ENCODE measurements around the gene FBXO21. TPM values are rescaled to one million over a fixed set of nuclear protein-coding genes. Genes with fewer than 3 reads are reported as not detected.
"Not testable (repeated sequence)": the region's sequence is repeated elsewhere in the genome, so short reads cannot be mapped to it uniquely, and the experiment has no call there.

The FBXO21 gene, protein sequence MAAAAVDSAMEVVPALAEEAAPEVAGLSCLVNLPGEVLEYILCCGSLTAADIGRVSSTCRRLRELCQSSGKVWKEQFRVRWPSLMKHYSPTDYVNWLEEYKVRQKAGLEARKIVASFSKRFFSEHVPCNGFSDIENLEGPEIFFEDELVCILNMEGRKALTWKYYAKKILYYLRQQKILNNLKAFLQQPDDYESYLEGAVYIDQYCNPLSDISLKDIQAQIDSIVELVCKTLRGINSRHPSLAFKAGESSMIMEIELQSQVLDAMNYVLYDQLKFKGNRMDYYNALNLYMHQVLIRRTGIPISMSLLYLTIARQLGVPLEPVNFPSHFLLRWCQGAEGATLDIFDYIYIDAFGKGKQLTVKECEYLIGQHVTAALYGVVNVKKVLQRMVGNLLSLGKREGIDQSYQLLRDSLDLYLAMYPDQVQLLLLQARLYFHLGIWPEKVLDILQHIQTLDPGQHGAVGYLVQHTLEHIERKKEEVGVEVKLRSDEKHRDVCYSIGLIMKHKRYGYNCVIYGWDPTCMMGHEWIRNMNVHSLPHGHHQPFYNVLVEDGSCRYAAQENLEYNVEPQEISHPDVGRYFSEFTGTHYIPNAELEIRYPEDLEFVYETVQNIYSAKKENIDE
- total RNA-seq: 10 to 100 TPM; 22.8 to 28.2 TPM

DNA sequence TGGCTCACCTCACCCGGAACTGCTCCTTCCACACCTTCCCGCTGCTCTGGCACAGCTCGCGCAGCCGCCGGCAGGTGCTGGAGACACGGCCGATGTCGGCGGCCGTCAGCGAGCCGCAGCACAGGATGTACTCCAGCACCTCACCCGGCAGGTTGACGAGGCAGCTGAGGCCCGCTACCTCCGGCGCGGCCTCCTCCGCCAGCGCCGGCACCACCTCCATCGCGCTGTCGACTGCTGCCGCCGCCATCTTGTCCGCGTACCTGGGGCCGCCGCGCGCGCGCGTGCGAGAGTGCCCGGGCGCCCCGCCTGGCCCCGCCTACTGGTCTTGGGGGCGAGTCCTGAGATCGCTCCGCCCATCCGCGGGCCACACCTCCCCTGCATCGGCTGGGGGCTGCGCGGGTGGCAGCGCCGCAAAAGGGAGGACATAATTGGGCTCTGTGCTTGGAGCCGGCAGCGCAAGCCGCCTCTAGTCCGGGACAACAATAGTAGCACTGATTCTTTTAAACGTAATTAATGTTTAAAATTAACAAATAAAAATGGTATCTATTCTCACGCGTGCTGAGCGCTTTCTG lies at the start of gene FBXO21:
Gene FBXO21 (minus strand): TSS at position 261 of the 572 bp plus-strand sequence. CDS start 14 bp downstream, at position 247.
- ChIA-PET CTCF (no interaction called here), POLR2A (interaction anchor here (0.7 kb wide), 1 partner anchor 19 kb away, joined by 3 read pairs; no protein-coding TSS in a partner anchor)

DNA sequence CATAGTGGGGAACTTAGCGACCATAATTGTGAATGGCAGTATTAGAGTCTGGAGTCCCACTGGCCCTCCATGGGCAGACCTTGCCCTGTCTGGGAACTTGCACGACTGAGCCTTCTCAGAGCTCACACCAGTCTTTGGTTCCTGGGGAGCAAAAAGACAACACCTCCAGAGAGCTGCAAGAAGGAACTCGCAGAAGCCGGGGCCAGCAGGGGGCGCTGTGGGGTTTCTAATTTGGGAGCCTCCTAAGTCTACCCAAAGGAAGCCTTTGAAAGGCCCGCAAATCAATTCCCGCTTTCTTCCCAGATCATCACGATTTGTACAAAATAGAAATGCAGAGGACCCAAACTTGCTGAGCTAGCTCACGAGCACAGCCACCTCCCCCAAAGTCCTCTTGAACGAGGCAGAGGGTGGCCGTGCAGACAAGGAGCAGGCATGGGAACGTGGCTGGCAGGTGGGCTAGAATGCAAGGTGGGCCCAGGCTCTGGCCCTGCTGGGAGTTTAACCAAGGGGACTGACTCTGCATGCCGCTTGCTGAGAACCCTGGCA lies 46.3 kb upstream of the FBXO21 start:
- ATAC-seq: peak; percentile 66
- H3K4me3 Mint-ChIP-seq: no peak overlapping the region
- peaks cover 14% of the 10 kb centered on the region for H3K27me3 Mint-ChIP-seq
- H3K4me1 Mint-ChIP-seq: no peaks in the 10 kb centered on the region
- ChIA-PET POLR2A (no interaction called here), CTCF (interaction anchor here (0.6 to 3.9 kb wide), 16 partner anchors 8 to 1628 kb away, joined by 3 to 31 read pairs (median 4); no protein-coding TSS in a partner anchor)
- H3K9me3 Mint-ChIP-seq (ENCODE audit: low read depth): no peaks in the 10 kb centered on the region
- peak; percentile 93 for DNase-seq
- no peaks in the 10 kb centered on the region for H3K36me3 Mint-ChIP-seq (ENCODE audit: low read depth)
- intact Hi-C loops (cut with DNase I, micrococcal nuclease): loop anchor here (1.0 to 5.0 kb wide), 5 partner anchors 121 to 616 kb away; no protein-coding TSS in a partner anchor
- H3K27ac Mint-ChIP-seq: no peak overlapping the region

More for the DNA sequence above, at the start of gene FBXO21:
- Mint-ChIP-seq H3K9me3 (ENCODE audit: low read depth) (peaks cover 2% of the 10 kb centered on the region), H3K4me1 (peaks cover 27% of the 10 kb centered on the region), H3K36me3 (ENCODE audit: low read depth) (peaks cover 25% of the 10 kb centered on the region), H3K4me3 (peak within 1 kb of the TSS; percentile 95), H3K27me3 (no peaks in the 10 kb centered on the region), H3K27ac (peak within 1 kb of the TSS; percentile 90)
- DNase-seq: peak; percentile 96
- ATAC-seq: peak; percentile 97
- intact Hi-C loops (cut with DNase I, micrococcal nuclease): loop anchor here (1.0 to 10.0 kb wide), 9 partner anchors 35 to 1186 kb away; partner anchors contain the start of genes RNFT2 (in 2 of the 2), SPRING1 (in 2 of the 2), PEBP1 (in 1 of the 2) and RFC5 (in 1 of the 2)

DNA sequence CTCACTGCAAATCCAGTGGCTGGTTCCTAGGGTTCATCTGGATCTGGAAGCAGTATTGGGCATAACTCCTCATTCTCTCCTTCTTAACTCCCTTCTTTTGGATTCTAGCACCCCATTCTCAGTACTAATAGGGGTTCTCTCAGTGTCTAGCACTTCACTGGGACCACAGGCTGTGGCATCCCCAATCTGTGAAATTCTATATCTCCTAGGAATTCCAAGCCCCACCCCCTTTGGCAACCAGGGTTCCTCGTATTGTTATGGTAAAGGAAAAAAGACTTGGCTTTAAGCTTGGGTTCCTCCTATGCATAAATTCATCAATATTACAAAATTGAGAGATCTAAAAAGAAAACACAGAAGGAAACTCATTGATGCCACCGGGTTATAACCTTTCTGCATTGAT lies 45.0 kb upstream of the FBXO21 start:
- no peaks in the 10 kb centered on the region for H3K9me3 Mint-ChIP-seq (ENCODE audit: low read depth)
- ChIA-PET CTCF (interaction anchor here (0.6 to 3.9 kb wide), 6 partner anchors 24 to 603 kb away, joined by 3 to 31 read pairs (median 4); no protein-coding TSS in a partner anchor), POLR2A (no interaction called here)
- intact Hi-C loops (cut with DNase I, micrococcal nuclease): loop anchor here (5.0 kb wide), 2 partner anchors 122 to 617 kb away; no protein-coding TSS in a partner anchor
- no peaks in the 10 kb centered on the region for H3K4me1 Mint-ChIP-seq
- no peak overlapping the region for H3K27ac Mint-ChIP-seq
- DNase-seq (no peak), ATAC-seq (no peak)
- no peak overlapping the region for H3K4me3 Mint-ChIP-seq
- peaks cover 13% of the 10 kb centered on the region for H3K27me3 Mint-ChIP-seq
- H3K36me3 Mint-ChIP-seq (ENCODE audit: low read depth): no peaks in the 10 kb centered on the region

DNA sequence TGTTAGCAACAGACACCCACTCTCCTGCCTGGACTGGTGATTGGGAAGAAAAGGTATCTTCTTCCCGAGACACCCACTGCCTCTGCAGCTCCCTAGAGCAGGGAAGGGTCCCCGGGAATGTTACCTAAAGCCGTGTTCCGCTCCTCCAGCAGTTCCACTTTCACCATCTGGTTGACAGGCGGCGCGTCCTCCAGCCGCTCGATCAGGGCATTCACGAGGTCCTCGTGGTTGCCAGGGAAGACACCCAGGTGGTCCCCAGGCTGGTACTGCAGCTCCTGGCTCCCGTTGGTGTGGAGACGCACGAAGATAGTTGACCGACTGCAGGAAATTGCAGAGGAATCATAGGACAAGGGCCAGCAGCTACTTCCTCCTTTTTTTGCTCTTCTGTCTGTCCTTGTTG lies 44.2 kb upstream of the FBXO21 start:
- Mint-ChIP-seq H3K4me1 (no peaks in the 10 kb centered on the region), H3K27ac (no peak overlapping the region), H3K36me3 (ENCODE audit: low read depth) (no peaks in the 10 kb centered on the region), H3K27me3 (peaks cover 13% of the 10 kb centered on the region), H3K4me3 (no peak overlapping the region), H3K9me3 (ENCODE audit: low read depth) (no peaks in the 10 kb centered on the region)
- ChIA-PET CTCF (interaction anchor here (0.7 to 3.9 kb wide), 5 partner anchors 23 to 788 kb away, joined by 3 to 31 read pairs (median 4); no protein-coding TSS in a partner anchor), POLR2A (no interaction called here)
- no peak for DNase-seq
- no peak for ATAC-seq
- intact Hi-C loops (cut with DNase I, micrococcal nuclease): no loop called here

DNA sequence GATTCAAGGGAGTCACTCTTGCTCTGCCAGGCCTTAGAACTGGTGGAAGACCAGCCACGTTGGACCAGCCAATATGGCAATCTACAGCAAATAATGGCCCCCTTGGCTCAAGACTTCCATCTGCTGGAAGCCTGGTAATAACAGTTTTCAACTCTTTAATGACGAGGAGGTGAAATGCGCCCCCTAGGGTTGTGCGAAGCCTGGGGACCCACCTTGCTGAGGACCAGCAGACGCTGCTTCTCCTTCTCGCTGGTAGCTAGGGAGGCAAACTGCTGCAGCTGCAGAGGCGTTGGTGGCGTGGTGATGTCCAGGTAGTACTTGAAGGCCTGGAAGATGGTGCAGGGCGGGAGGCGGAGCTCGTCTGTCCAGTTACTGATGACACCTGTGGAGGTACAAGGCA lies 41.5 kb upstream of the FBXO21 start:
- intact Hi-C loops (cut with DNase I, micrococcal nuclease): no loop called here
- no peaks in the 10 kb centered on the region for H3K36me3 Mint-ChIP-seq (ENCODE audit: low read depth)
- DNase-seq: peak; percentile 17
- peaks cover 18% of the 10 kb centered on the region for H3K27me3 Mint-ChIP-seq
- no peak overlapping the region for H3K27ac Mint-ChIP-seq
- no peaks in the 10 kb centered on the region for H3K4me1 Mint-ChIP-seq
- ATAC-seq: no peak
- ChIA-PET CTCF (interaction anchor here (1.0 to 1.3 kb wide), 2 partner anchors 21 to 606 kb away, joined by 4 read pairs; no protein-coding TSS in a partner anchor), POLR2A (no interaction called here)
- H3K4me3 Mint-ChIP-seq: no peak overlapping the region
- H3K9me3 Mint-ChIP-seq (ENCODE audit: low read depth): no peaks in the 10 kb centered on the region

DNA sequence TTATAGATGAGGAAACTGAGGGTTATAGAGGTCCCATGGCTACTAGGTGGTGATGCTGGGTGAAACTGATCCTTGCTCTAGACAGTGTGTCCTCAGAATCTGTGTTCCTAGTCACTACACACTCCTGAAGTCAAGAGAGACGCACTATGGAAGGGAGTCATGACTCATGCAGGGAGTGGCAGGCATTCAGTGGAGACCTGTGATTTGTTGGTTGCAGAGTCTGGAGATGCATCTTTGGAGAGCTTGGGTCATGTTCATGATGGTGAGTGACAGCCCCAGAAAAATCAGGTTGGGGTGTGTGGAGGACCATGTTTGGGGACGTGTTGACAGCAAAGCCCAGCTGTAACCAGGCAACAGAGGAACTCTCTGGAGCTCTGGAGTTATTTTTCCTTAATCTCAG lies 38.0 kb upstream of the FBXO21 start:
- Mint-ChIP-seq H3K4me3 (no peak overlapping the region), H3K4me1 (no peaks in the 10 kb centered on the region), H3K36me3 (ENCODE audit: low read depth) (no peaks in the 10 kb centered on the region), H3K27ac (no peak overlapping the region), H3K27me3 (peaks cover 9% of the 10 kb centered on the region), H3K9me3 (ENCODE audit: low read depth) (no peaks in the 10 kb centered on the region)
- intact Hi-C loops (cut with DNase I, micrococcal nuclease): no loop called here
- CTCF ChIA-PET: no interaction called here
- ATAC-seq (no peak), DNase-seq (no peak)
- POLR2A ChIA-PET: no interaction called here

DNA sequence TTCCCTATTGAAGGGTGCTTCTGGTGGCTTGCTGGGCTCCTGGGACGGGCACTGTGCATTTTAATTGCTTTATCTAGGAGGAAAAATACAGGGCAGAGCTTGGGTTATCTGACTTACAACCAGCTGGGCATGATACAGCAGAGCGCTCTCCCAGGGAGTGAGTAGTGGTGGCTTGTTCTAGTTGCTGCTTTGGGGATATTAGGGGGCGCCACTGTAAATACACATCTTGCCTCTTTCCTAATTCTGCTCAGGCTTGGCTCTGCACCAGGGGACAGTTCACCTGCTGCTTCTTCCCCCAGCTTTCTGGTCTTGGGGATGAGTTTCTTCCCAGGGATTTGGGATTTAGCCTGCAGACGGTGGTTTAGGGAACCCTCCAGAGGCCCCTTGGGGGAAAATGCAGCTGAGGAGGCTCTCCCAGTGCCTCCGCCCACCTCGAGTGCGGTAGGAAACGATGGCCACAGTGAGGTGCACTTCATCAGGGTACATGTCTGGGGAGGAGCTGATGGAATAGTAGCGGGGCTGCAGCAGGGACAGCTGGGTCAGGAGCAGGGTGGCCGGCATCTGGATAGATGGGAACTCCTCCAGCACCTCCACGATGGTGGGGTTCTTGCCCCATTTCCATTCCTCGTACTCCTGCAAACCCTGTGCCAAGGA lies 36.9 kb upstream of the FBXO21 start:
- CTCF ChIA-PET: interaction anchor here (0.6 to 1.2 kb wide), 4 partner anchors 15 to 623 kb away, joined by 3 to 4 read pairs (median 3); no protein-coding TSS in a partner anchor

DNA sequence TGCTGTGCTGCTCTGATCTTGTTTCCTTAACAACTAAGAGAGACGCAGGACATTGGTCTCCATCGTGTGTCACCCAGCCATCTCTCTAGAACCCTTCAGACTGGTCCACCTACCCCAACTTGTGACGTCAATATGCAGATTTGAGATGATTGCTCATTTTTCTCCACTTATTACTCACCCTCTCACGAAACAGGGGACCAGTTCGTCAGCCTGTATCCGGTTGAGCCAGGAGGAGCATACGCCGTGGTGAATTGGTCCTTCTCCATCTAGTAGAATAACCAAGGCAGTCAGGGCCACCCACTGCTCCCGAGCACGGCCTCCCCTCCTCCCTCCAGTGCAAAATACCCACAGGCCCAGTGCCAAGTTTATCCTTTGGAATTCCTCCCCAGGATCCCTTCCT lies 36.2 kb upstream of the FBXO21 start:
- DNase-seq: no peak
- Mint-ChIP-seq H3K4me3 (no peak overlapping the region), H3K4me1 (no peaks in the 10 kb centered on the region), H3K27me3 (peaks cover 5% of the 10 kb centered on the region), H3K9me3 (ENCODE audit: low read depth) (no peaks in the 10 kb centered on the region), H3K27ac (no peak overlapping the region), H3K36me3 (ENCODE audit: low read depth) (no peaks in the 10 kb centered on the region)
- ChIA-PET CTCF (interaction anchor here (1.1 to 1.2 kb wide), 2 partner anchors 132 to 624 kb away, joined by 3 to 4 read pairs; no protein-coding TSS in a partner anchor), POLR2A (no interaction called here)
- ATAC-seq: no peak
- intact Hi-C loops (cut with DNase I, micrococcal nuclease): no loop called here

More for the DNA sequence above, 36.9 kb upstream of the FBXO21 start:
- H3K4me1 Mint-ChIP-seq: no peaks in the 10 kb centered on the region
- no peak overlapping the region for H3K4me3 Mint-ChIP-seq
- peaks cover 9% of the 10 kb centered on the region for H3K27me3 Mint-ChIP-seq
- no peak for ATAC-seq
- no peak for DNase-seq
- no peaks in the 10 kb centered on the region for H3K36me3 Mint-ChIP-seq (ENCODE audit: low read depth)
- POLR2A ChIA-PET: no interaction called here
- H3K27ac Mint-ChIP-seq: no peak overlapping the region
- intact Hi-C loops (cut with DNase I, micrococcal nuclease): no loop called here
- no peaks in the 10 kb centered on the region for H3K9me3 Mint-ChIP-seq (ENCODE audit: low read depth)

DNA sequence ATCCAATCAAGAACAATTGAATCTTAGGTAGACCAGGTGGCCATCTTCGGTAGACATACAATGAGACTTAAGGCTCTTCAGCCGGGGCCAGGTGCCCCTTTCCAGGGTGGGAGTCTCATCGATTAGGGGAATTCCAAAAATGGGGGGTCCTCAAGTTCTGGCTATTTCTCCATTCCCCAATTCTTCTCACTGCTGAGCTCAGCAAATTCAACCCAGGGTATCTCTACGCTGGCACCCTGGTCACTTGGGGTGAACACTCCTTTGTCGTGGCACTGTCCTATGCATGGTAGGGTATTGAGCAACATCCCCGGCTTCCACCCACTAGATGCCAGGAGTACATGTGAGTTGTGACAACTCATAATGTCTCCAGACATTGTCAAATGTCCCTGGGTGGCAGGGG lies 34.9 kb upstream of the FBXO21 start:
- peaks cover 5% of the 10 kb centered on the region for H3K27me3 Mint-ChIP-seq
- DNase-seq (no peak), ATAC-seq (no peak)
- no peaks in the 10 kb centered on the region for H3K9me3 Mint-ChIP-seq (ENCODE audit: low read depth)
- H3K4me1 Mint-ChIP-seq: no peaks in the 10 kb centered on the region
- H3K36me3 Mint-ChIP-seq (ENCODE audit: low read depth): no peaks in the 10 kb centered on the region
- H3K27ac Mint-ChIP-seq: no peak overlapping the region
- H3K4me3 Mint-ChIP-seq: no peak overlapping the region
- intact Hi-C loops (cut with DNase I, micrococcal nuclease): no loop called here
- POLR2A ChIA-PET: no interaction called here
- CTCF ChIA-PET: no interaction called here

DNA sequence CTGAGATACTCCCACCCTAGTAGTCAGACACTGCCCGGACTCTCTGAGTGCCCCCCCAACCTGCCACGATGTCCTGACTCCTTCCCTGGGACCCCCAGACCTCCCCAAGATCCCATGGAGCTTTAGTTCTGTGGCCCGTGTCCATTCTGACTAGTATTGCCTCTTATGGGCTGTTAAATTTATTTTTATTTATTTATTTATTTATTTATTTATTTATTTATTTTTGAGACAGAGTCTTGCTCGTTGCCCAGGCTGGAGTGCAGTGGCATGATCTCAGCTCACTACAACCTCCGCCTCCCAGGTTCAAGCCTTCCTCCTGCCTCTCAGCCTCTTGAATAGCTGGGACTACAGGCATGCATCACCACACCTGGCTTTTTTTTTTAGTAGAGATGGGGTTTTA lies 30.7 kb upstream of the FBXO21 start:
- DNase-seq; H3K36me3 Mint-ChIP-seq (ENCODE audit: low read depth); H3K27ac Mint-ChIP-seq; intact Hi-C loops (cut with DNase I, micrococcal nuclease); H3K4me3 Mint-ChIP-seq; H3K27me3 Mint-ChIP-seq; H3K4me1 Mint-ChIP-seq; ATAC-seq; H3K9me3 Mint-ChIP-seq (ENCODE audit: low read depth); POLR2A ChIA-PET: not testable (repeated sequence)
- CTCF ChIA-PET: interaction anchor here (1.0 to 1.6 kb wide), 2 partner anchors 10 to 19 kb away, joined by 4 to 6 read pairs; no protein-coding TSS in a partner anchor

DNA sequence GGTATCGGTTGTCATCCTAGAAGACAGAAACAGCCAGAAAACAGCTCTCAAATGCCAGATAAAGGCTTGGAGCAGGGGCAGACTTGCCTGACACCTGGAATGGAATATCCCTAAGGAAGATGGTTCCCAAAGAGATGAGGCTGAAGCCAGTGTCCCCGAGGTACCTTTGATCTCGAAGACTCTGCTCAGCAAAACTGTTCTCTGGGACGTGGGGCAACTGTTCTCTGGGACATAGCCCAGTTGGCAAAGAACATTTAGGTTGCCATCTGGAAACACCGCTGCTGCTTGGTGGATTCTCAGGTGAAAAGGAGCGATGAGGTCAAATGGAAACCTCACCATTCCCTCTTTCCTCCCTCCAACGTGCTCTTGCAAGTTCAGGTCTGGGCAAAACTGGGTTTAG lies 27.9 kb upstream of the FBXO21 start:
- Mint-ChIP-seq H3K27me3 (peaks cover 2% of the 10 kb centered on the region), H3K4me1 (no peaks in the 10 kb centered on the region), H3K36me3 (ENCODE audit: low read depth) (no peaks in the 10 kb centered on the region), H3K9me3 (ENCODE audit: low read depth) (no peaks in the 10 kb centered on the region), H3K4me3 (no peak overlapping the region), H3K27ac (no peak overlapping the region)
- intact Hi-C loops (cut with DNase I, micrococcal nuclease): no loop called here
- ATAC-seq: no peak
- DNase-seq: no peak
- ChIA-PET POLR2A (no interaction called here), CTCF (interaction anchor here (1.2 kb wide), 1 partner anchor 619 kb away, joined by 3 read pairs; no protein-coding TSS in a partner anchor)

Data from activated CD4-positive, alpha-beta T cell treated with anti-CD3 and anti-CD28 coated beads for 36 hours (primary cell).